B cell (primary cell): ENCODE data around the gene FASTK. TPM values are rescaled to one million over a fixed set of nuclear protein-coding genes. Genes with fewer than 3 reads are reported as not detected.

Experiments used
- ATAC-seq: fragments of 200-7000 bp; cut with Tn5 transposase; one replicate; pipeline ENCODE4 v1.10.0; 2021; ENCODE audit warnings: low read depth, mild to moderate bottlenecking, moderate number of reproducible peaks, moderate library complexity
- CTCF ChIA-PET: fragments of 350-600 bp; sonication (Branson Sonifier 250); formaldehyde crosslinking; loops from one replicate; lab custom pipeline; 2021; ENCODE audit warnings: antibody characterized with exemption, inconsistent platforms; lab: Charles Lee
- POLR2A ChIA-PET: fragments of 350-600 bp; sonication (Branson Sonifier 250); formaldehyde crosslinking; loops from one replicate; lab custom pipeline; 2021; ENCODE audit warnings: antibody characterized with exemption; lab: Charles Lee
- DNase-seq: peaks from one replicate; pipeline ENCODE4 v3.0.0; 2013
- H2AFZ ChIP-seq: 2 replicates; pipeline ENCODE4 v1.6.1; 2012; ENCODE audit warnings: mild to moderate bottlenecking, low read depth, low read length; ENCODE audit not compliant: insufficient read depth, poor library complexity, severe bottlenecking
- H3K27ac ChIP-seq, 2 donors: 1 replicate in 1 of 2; 2 replicates in 1 of 2; pipeline ENCODE4 v1.5.1; 2012 to 2013; ENCODE audit warnings: low read length in 2 of 2, mild to moderate bottlenecking in 2 of 2, moderate library complexity in 1 of 2
- H3K27me3 ChIP-seq, 4 experiments: fragments of 200-600 bp in 1 of 4; sonication (generic) in 1 of 4; replicated peaks in 1 of 4; 1 replicate in 2 of 4; 2 replicates in 2 of 4; pipeline versions ENCODE4 v1.6.1 to v1.7.0; 2013 to 2016; ENCODE audit warnings: low read length in 3 of 4, mild to moderate bottlenecking in 2 of 4, mixed read lengths in 1 of 4, moderate library complexity in 1 of 4; ENCODE audit not compliant: insufficient read depth in 4 of 4, control insufficient read depth in 3 of 4; ENCODE audit errors: control extremely low read depth in 1 of 4
- H3K36me3 ChIP-seq, 2 experiments: replicated peaks in 1 of 2; 1 replicate in 1 of 2; 2 replicates in 1 of 2; pipeline versions ENCODE4 v1.6.1 to v1.7.1; 2013; ENCODE audit warnings: low read length in 1 of 2; ENCODE audit not compliant: insufficient read depth in 2 of 2, control insufficient read depth in 1 of 2; ENCODE audit errors: control extremely low read depth in 1 of 2, extremely low read depth in 1 of 2
- H3K4me1 ChIP-seq, 2 donors: fragments of 200-600 bp in 1 of 2; sonication (generic) in 1 of 2; 1 replicate in 1 of 2; 2 replicates in 1 of 2; pipeline versions ENCODE4 v1.5.1 to v1.6.1; 2013 to 2017; ENCODE audit warnings: low read length in 2 of 2; ENCODE audit not compliant: control insufficient read depth in 2 of 2, insufficient read depth in 2 of 2
- H3K4me2 ChIP-seq: replicated peaks from 2 replicates; pipeline ENCODE3; 2012; ENCODE audit warnings: mild to moderate bottlenecking, low read depth, low read length; ENCODE audit not compliant: poor library complexity, severe bottlenecking
- H3K4me3 ChIP-seq, 5 experiments: fragments of 200-600 bp in 1 of 5; sonication (generic) in 1 of 5; 1 replicate in 3 of 5; 2 replicates in 2 of 5; pipeline versions ENCODE4 v1.5.1 to v1.7.0; 2011 to 2016; ENCODE audit warnings: low read length in 4 of 5, mild to moderate bottlenecking in 4 of 5, low read depth in 2 of 5, control low read depth in 1 of 5, moderate library complexity in 1 of 5; ENCODE audit not compliant: insufficient read depth in 1 of 5; ENCODE audit errors: control extremely low read depth in 1 of 5, extremely low read depth in 1 of 5
- H3K79me2 ChIP-seq: fragments of 200-600 bp; sonication (generic); one replicate; pipeline ENCODE4 v1.6.0; 2016; ENCODE audit warnings: low read length; ENCODE audit not compliant: control insufficient read depth, insufficient read depth
- H3K9ac ChIP-seq: fragments of 200-600 bp; sonication (generic); 2 replicates; pipeline ENCODE4 v1.6.1; 2017; ENCODE audit warnings: mild to moderate bottlenecking, low read length, moderate library complexity
- H3K9me3 ChIP-seq, 3 donors: one replicate each; pipeline versions ENCODE4 v1.6.1 to v1.7.1; 2013; ENCODE audit warnings: low read length in 2 of 3; ENCODE audit not compliant: control insufficient read depth in 2 of 3, insufficient read depth in 1 of 3; ENCODE audit errors: control extremely low read depth in 1 of 3
- H4K20me1 ChIP-seq: 2 replicates; pipeline ENCODE4 v1.6.0; 2012; ENCODE audit warnings: mild to moderate bottlenecking, low read length; ENCODE audit not compliant: insufficient read depth, control insufficient read depth, poor library complexity, severe bottlenecking
- H3K27ac Mint-ChIP-seq: one replicate; pipeline ENCODE4 v1.8.0; 2021; ENCODE audit warnings: mixed read lengths
- H3K27me3 Mint-ChIP-seq: one replicate; pipeline ENCODE4 v1.8.0; 2021; ENCODE audit warnings: mixed read lengths
- H3K4me1 Mint-ChIP-seq: one replicate; pipeline ENCODE4 v1.8.0; 2021; ENCODE audit warnings: mixed read lengths
- H3K4me3 Mint-ChIP-seq: one replicate; pipeline ENCODE4 v1.8.0; 2021; ENCODE audit warnings: mixed read lengths
- H3K9me3 Mint-ChIP-seq: one replicate; pipeline ENCODE4 v1.8.0; 2022; ENCODE audit warnings: mixed read lengths; ENCODE audit not compliant: insufficient read depth
- EZH2 ChIP-seq: IDR thresholded peaks from 2 replicates; pipeline ENCODE4 v1.6.1; 2012; ENCODE audit warnings: borderline replicate concordance, low read depth, mild to moderate bottlenecking, moderate library complexity, low read length; ENCODE audit not compliant: insufficient read depth, poor library complexity, severe bottlenecking
- WGBS: methylation state at CpG from one replicate; pipeline ENCODE4 v1.1.5; 2013; ENCODE audit warnings: missing lambda C conversion rate; ENCODE audit not compliant: insufficient coverage; 5-methylcytosine and 5-hydroxymethylcytosine counted together
- intact Hi-C: fragments of 100-400 bp; cut with micrococcal nuclease; formaldehyde crosslinking; loops from one replicate; pipeline ENCODE4 v1.10.0; 2022
- polyA plus RNA-seq: library from polyadenylated mRNA; depleted of rRNA; stranded (reverse); fragments of >200 nt; gene quantifications from 2 replicates; pipeline ENCODE4 v1.2.3, GENCODE V29; 2012
- total RNA-seq, 2 donors: library from RNA; stranded (reverse); fragments of 120-200 nt in 1 of 2; gene quantifications; 1 replicate in 1 of 2; 2 replicates in 1 of 2; pipeline versions ENCODE4 v1.2.3 to v1.2.4, GENCODE V29; 2013 to 2022
- TF ChIP-seq, protein P1 (sequence below): fragments of 200-600 bp; IDR thresholded peaks from one replicate; pipeline ENCODE4 v1.8.0; 2022; ENCODE audit warnings: antibody characterized with exemption, mild to moderate bottlenecking

The FASTK gene
- total and polyA plus RNA-seq, 2 donors (not counting 1 experiment from before 2014, with no cell fraction given), result 120 to 258 TPM

DNA sequence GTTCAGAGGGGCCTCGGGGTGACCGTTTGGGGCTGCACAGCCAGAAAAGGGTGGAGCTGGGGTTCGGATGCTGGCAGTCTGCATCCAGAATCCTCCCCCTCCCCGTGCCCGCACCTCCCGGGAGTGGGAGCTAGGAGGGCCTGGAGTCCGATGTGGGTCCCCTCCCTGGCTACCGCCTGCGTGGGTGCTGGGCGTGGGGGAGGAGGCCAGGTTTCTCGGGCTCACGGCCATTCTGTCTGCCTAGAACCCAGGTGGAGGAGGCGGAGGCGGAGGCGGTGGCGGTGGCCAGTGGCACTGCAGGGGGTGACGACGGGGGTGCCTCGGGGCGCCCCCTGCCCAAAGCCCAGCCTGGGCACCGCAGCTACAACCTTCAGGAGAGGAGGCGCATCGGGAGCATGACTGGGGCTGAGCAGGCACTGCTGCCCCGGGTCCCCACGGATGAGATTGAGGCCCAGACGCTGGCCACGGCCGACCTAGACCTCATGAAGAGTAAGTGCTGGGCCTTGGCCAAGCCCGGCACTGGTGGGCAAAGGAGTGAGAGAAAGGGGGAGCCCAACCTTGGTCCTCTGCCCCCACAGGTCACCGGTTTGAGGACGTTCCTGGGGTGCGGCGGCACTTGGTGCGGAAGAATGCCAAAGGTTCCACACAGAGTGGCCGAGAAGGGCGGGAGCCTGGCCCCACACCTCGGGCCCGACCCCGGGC is 14.2 kb downstream of the FASTK start:
- no peaks in the 10 kb centered on the region for H3K27me3 Mint-ChIP-seq
- TF ChIP-seq, protein P1, sequence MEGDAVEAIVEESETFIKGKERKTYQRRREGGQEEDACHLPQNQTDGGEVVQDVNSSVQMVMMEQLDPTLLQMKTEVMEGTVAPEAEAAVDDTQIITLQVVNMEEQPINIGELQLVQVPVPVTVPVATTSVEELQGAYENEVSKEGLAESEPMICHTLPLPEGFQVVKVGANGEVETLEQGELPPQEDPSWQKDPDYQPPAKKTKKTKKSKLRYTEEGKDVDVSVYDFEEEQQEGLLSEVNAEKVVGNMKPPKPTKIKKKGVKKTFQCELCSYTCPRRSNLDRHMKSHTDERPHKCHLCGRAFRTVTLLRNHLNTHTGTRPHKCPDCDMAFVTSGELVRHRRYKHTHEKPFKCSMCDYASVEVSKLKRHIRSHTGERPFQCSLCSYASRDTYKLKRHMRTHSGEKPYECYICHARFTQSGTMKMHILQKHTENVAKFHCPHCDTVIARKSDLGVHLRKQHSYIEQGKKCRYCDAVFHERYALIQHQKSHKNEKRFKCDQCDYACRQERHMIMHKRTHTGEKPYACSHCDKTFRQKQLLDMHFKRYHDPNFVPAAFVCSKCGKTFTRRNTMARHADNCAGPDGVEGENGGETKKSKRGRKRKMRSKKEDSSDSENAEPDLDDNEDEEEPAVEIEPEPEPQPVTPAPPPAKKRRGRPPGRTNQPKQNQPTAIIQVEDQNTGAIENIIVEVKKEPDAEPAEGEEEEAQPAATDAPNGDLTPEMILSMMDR, result no peak
- no peak for TF ChIP-seq EZH2
- Histone ChIP-seq H3K9me3 (no peaks in the 10 kb centered on the region), H3K79me2 (peaks cover 12% of the 10 kb centered on the region), H3K27me3 (no peaks in the 10 kb centered on the region), H3K27ac (no peak overlapping the region), H3K4me3 (no peak overlapping the region), H3K4me2 (no peak overlapping the region), H3K36me3 (peaks cover 0 to 45% of the 10 kb centered on the region in 2 experiments), H3K4me1 (peaks cover 0 to 3% of the 10 kb centered on the region in 2 donors), H4K20me1 (peaks cover 16% of the 10 kb centered on the region), H2AFZ (no peak overlapping the region), H3K9ac (no peak overlapping the region)
- no peak overlapping the region for H3K4me3 Mint-ChIP-seq
- CTCF ChIA-PET, result no interaction called here
- DNase-seq (no peak), ATAC-seq (no peak)
- H3K27ac Mint-ChIP-seq, result no peak overlapping the region
- intact Hi-C loops, result no loop called here
- H3K9me3 Mint-ChIP-seq, result no peaks in the 10 kb centered on the region
- POLR2A ChIA-PET, result interaction anchor here (0.6 kb wide), 1 partner anchor 1915 kb away, joined by 3 read pairs; no protein-coding TSS in a partner anchor
- peaks cover 5% of the 10 kb centered on the region for H3K4me1 Mint-ChIP-seq
- WGBS, result 97% methylated on average over 39 of the region's 39 CpGs

DNA sequence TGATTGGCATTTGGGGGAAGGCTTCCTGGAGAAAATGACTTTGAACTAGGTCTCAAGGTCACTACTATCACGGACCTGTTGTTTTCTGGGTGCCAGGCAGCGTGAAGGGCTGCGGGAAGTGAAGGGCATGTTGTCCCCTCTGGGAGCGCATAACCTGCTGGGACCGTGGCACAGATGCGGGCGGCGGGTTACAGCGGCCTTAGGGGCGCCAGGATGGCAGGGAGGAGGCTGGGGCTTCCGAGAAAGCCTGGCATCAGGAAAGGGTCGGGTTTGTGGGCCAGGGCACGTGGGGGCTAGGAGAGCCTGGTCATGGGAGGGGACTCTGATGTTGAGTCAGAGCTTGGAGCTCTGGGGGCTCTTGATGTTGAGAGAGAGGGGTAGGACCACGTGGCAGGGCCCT is 15.1 kb downstream of the FASTK start:
- Mint-ChIP-seq H3K9me3 (no peaks in the 10 kb centered on the region), H3K4me3 (no peak overlapping the region), H3K27me3 (no peaks in the 10 kb centered on the region), H3K27ac (no peak overlapping the region), H3K4me1 (peaks cover 13% of the 10 kb centered on the region)
- no peak overlapping the region for H2AFZ ChIP-seq
- WGBS, result 97% methylated on average over 14 of the region's 14 CpGs
- H3K9me3 ChIP-seq, result no peaks in the 10 kb centered on the region
- ChIA-PET CTCF (no interaction called here), POLR2A (no interaction called here)
- intact Hi-C loops, result no loop called here
- no peak for ATAC-seq
- DNase-seq, result no peak
- peaks cover 5 to 12% of the 10 kb centered on the region in 2 donors for H3K4me1 ChIP-seq
- H3K27me3 ChIP-seq, result no peaks in the 10 kb centered on the region
- no peak overlapping the region for H3K27ac ChIP-seq
- peaks cover 25% of the 10 kb centered on the region for H4K20me1 ChIP-seq
- H3K36me3 ChIP-seq, result peaks cover 0 to 39% of the 10 kb centered on the region in 2 experiments
- TF ChIP-seq EZH2, result no peak
- TF ChIP-seq, protein P1, result no peak
- no peak overlapping the region for H3K9ac ChIP-seq
- H3K4me2 ChIP-seq, result no peak overlapping the region
- H3K79me2 ChIP-seq, result peaks cover 21% of the 10 kb centered on the region
- no peak overlapping the region for H3K4me3 ChIP-seq
